HEK293 (cell line): Measurements from ENCODE around the gene PRIMA1.

ENCODE experiments used
- MZF1 ChIP-seq: fragments of 450-650 bp; formaldehyde crosslinking; IDR thresholded peaks from 2 replicates; pipeline ENCODE4 v1.5.1; 2017; ENCODE audit warnings: missing biosample characterization, missing genetic modification characterization, borderline replicate concordance
- ZEB2 ChIP-seq: fragments of 450-650 bp; formaldehyde crosslinking; IDR thresholded peaks from 2 replicates; pipeline ENCODE4 v1.5.1; 2016; ENCODE audit warnings: missing biosample characterization, missing genetic modification characterization
- TF ChIP-seq, protein P1 (sequence below): fragments of 450-650 bp; formaldehyde crosslinking; IDR thresholded peaks from 2 replicates; pipeline ENCODE4 v1.5.1; 2016; ENCODE audit warnings: missing biosample characterization, missing genetic modification characterization

DNA sequence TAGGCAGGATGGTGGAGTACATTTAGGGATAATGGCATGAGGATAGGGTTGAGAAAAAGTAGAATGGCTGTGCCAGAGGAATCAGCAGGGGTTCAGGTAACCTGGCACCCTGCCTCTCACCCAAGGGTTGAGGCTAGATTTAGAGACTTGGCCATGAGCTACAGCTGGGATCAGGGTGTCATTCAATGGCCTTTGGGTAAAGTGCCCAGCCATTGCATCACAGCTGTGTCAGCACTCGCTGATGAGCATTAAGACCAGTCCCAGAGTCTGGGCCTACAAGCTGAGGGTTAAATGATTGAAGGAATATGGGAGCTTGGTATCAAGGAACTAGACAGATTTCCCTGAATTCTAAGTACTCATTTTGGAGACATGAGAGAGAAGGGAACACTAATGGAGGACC lies 113.9 kb downstream of the PRIMA1 start:
- TF ChIP-seq, protein P1, sequence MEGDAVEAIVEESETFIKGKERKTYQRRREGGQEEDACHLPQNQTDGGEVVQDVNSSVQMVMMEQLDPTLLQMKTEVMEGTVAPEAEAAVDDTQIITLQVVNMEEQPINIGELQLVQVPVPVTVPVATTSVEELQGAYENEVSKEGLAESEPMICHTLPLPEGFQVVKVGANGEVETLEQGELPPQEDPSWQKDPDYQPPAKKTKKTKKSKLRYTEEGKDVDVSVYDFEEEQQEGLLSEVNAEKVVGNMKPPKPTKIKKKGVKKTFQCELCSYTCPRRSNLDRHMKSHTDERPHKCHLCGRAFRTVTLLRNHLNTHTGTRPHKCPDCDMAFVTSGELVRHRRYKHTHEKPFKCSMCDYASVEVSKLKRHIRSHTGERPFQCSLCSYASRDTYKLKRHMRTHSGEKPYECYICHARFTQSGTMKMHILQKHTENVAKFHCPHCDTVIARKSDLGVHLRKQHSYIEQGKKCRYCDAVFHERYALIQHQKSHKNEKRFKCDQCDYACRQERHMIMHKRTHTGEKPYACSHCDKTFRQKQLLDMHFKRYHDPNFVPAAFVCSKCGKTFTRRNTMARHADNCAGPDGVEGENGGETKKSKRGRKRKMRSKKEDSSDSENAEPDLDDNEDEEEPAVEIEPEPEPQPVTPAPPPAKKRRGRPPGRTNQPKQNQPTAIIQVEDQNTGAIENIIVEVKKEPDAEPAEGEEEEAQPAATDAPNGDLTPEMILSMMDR (tag by site-specific recombination), result no peak
- no peak for TF ChIP-seq ZEB2 (tag by site-specific recombination)
- no peak for TF ChIP-seq MZF1
